Loucy (cell line): Measurements from ENCODE around the gene DHX32.
"Not testable (repeated sequence)": the region's sequence is repeated elsewhere in the genome, so short reads cannot be mapped to it uniquely, and the experiment has no call there.

Source experiments
- H2AFZ ChIP-seq: fragments of 200-600 bp; sonication (generic); 2 replicates; pipeline ENCODE4 v1.6.0; 2016; ENCODE audit warnings: antibody characterized with exemption, mild to moderate bottlenecking, low read length, moderate library complexity
- H3F3A ChIP-seq: fragments of 200-600 bp; 2 replicates; pipeline ENCODE4 v1.6.0; 2016; ENCODE audit warnings: antibody characterized with exemption, low read depth, mild to moderate bottlenecking
- H3K27me3 ChIP-seq: fragments of 200-600 bp; sonication (generic); 2 replicates; pipeline ENCODE4 v1.6.1; 2014; ENCODE audit warnings: low read length, mild to moderate bottlenecking; ENCODE audit not compliant: insufficient read depth, poor library complexity, severe bottlenecking
- H3K36me3 ChIP-seq: fragments of 200-600 bp; sonication (generic); 2 replicates; pipeline ENCODE4 v1.6.1; 2016; ENCODE audit warnings: low read length; ENCODE audit not compliant: insufficient read depth
- H3K4me1 ChIP-seq: fragments of 200-600 bp; sonication (generic); 2 replicates; pipeline ENCODE4 v1.5.1; 2014; ENCODE audit warnings: low read length, mild to moderate bottlenecking; ENCODE audit not compliant: insufficient read depth, poor library complexity, severe bottlenecking
- H3K4me2 ChIP-seq: fragments of 200-600 bp; sonication (generic); 2 replicates; pipeline ENCODE4 v1.6.0; 2014; ENCODE audit warnings: antibody characterized with exemption, low read length, low read depth, mild to moderate bottlenecking; ENCODE audit not compliant: poor library complexity, severe bottlenecking
- H3K4me3 ChIP-seq: fragments of 200-600 bp; sonication (generic); 2 replicates; pipeline ENCODE4 v1.5.1; 2014; ENCODE audit warnings: low read length, mild to moderate bottlenecking, mixed read lengths; ENCODE audit not compliant: poor library complexity, severe bottlenecking
- H3K79me2 ChIP-seq: fragments of 200-600 bp; sonication (generic); 2 replicates; pipeline ENCODE4 v1.6.1; 2014; ENCODE audit warnings: low read length; ENCODE audit not compliant: insufficient read depth
- H3K9ac ChIP-seq: fragments of 200-600 bp; sonication (generic); 2 replicates; pipeline ENCODE4 v1.6.0; 2014; ENCODE audit warnings: mild to moderate bottlenecking, low read depth, low read length, moderate library complexity; ENCODE audit not compliant: poor library complexity, severe bottlenecking
- H3K9me2 ChIP-seq: fragments of 200-600 bp; sonication (generic); replicated peaks from 2 replicates; pipeline ENCODE4 v1.6.1; 2016; ENCODE audit warnings: low read depth, low read length, mixed read lengths
- H3K9me3 ChIP-seq: fragments of 200-600 bp; sonication (generic); 2 replicates; pipeline ENCODE4 v1.6.1; 2014; ENCODE audit warnings: mild to moderate bottlenecking, antibody characterized with exemption, low read length, low read depth; ENCODE audit not compliant: insufficient read depth
- H4K20me1 ChIP-seq: fragments of 200-600 bp; sonication (generic); 2 replicates; pipeline ENCODE4 v1.6.0; 2014; ENCODE audit warnings: antibody characterized with exemption, low read length, mild to moderate bottlenecking; ENCODE audit not compliant: insufficient read depth, poor library complexity, severe bottlenecking
- EZH2phosphoT487 ChIP-seq: fragments of 200-600 bp; IDR thresholded peaks from 2 replicates; pipeline ENCODE4 v1.6.1; 2018; ENCODE audit warnings: antibody characterized with exemption, mild to moderate bottlenecking, moderate library complexity, borderline replicate concordance
- TF ChIP-seq, protein P1 (sequence below): fragments of 200-600 bp; sonication (generic); conservative IDR thresholded peaks from 2 replicates; pipeline ENCODE4 v1.5.1; 2014; ENCODE audit warnings: mild to moderate bottlenecking, antibody characterized with exemption, low read length

Gene DHX32

DNA sequence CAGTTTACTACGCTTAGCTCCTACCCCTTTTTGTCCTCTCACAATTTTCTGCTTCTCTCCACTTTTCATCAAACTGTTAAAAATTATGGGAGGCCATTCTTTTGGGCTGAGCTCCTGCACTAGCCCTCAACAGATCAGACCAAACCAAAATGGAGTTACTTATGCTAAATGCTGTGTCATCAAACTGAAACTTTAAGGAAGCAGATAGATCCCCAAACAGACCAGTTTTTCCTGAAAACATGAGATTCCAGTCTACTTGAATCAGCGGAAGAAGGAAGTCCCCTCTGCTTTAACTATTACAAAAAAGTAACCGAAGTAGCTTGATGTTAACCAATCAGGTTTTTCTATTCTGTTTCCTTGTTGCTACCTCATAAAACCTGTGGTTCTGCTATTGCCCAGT is 35.9 kb upstream of the DHX32 start:
- Histone ChIP-seq H3K79me2 (no peaks in the 10 kb centered on the region), H3K9me3 (no peaks in the 10 kb centered on the region; the same call in 1 of the 2 replicates), H3K4me2 (no peak overlapping the region), H4K20me1 (no peaks in the 10 kb centered on the region), H3F3A (no peaks in the 10 kb centered on the region), H3K9me2 (no peaks in the 10 kb centered on the region), H3K27me3 (no peaks in the 10 kb centered on the region), H3K4me3 (no peak overlapping the region), H3K36me3 (no peaks in the 10 kb centered on the region), H2AFZ (no peak overlapping the region), H3K4me1 (no peaks in the 10 kb centered on the region), H3K9ac (no peak overlapping the region)
- TF ChIP-seq, protein P1, sequence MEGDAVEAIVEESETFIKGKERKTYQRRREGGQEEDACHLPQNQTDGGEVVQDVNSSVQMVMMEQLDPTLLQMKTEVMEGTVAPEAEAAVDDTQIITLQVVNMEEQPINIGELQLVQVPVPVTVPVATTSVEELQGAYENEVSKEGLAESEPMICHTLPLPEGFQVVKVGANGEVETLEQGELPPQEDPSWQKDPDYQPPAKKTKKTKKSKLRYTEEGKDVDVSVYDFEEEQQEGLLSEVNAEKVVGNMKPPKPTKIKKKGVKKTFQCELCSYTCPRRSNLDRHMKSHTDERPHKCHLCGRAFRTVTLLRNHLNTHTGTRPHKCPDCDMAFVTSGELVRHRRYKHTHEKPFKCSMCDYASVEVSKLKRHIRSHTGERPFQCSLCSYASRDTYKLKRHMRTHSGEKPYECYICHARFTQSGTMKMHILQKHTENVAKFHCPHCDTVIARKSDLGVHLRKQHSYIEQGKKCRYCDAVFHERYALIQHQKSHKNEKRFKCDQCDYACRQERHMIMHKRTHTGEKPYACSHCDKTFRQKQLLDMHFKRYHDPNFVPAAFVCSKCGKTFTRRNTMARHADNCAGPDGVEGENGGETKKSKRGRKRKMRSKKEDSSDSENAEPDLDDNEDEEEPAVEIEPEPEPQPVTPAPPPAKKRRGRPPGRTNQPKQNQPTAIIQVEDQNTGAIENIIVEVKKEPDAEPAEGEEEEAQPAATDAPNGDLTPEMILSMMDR, result no peak
- no peak for TF ChIP-seq EZH2phosphoT487

GRCh38 chr10:125913277-125913676 is 32.2 kb upstream of the DHX32 start:
- H3K4me3 ChIP-seq, H4K20me1 ChIP-seq, H3F3A ChIP-seq, H3K9me2 ChIP-seq, H3K36me3 ChIP-seq, H3K4me1 ChIP-seq, H3K27me3 ChIP-seq, H3K9me3 ChIP-seq, H3K9ac ChIP-seq, H2AFZ ChIP-seq, H3K79me2 ChIP-seq, H3K4me2 ChIP-seq: not testable (repeated sequence)

GRCh38 chr10:125911990-125912389 is 30.9 kb upstream of the DHX32 start:
- Histone ChIP-seq H3K4me3 (no peak overlapping the region), H3F3A (no peaks in the 10 kb centered on the region), H3K9me3 (no peaks in the 10 kb centered on the region; the same call in 1 of the 2 replicates), H3K4me2 (no peak overlapping the region), H3K9ac (no peak overlapping the region), H3K36me3 (no peaks in the 10 kb centered on the region), H2AFZ (no peak overlapping the region), H3K9me2 (no peaks in the 10 kb centered on the region), H3K27me3 (no peaks in the 10 kb centered on the region), H3K4me1 (no peaks in the 10 kb centered on the region), H3K79me2 (no peaks in the 10 kb centered on the region), H4K20me1 (no peaks in the 10 kb centered on the region)
- no peak for TF ChIP-seq EZH2phosphoT487
- TF ChIP-seq, protein P1, result no peak

GRCh38 chr10:125911145-125911544 is 30.1 kb upstream of the DHX32 start:
- no peaks in the 10 kb centered on the region for H3K9me2 ChIP-seq
- H2AFZ ChIP-seq, result no peak overlapping the region
- H3K79me2 ChIP-seq, result no peaks in the 10 kb centered on the region
- H3K4me3 ChIP-seq, result no peak overlapping the region
- no peaks in the 10 kb centered on the region for H4K20me1 ChIP-seq
- no peaks in the 10 kb centered on the region; the same call in 1 of the 2 replicates for H3K9me3 ChIP-seq
- no peaks in the 10 kb centered on the region for H3F3A ChIP-seq
- no peaks in the 10 kb centered on the region for H3K4me1 ChIP-seq
- H3K9ac ChIP-seq, result no peak overlapping the region
- no peaks in the 10 kb centered on the region for H3K27me3 ChIP-seq
- TF ChIP-seq, protein P1, result no peak
- no peak for TF ChIP-seq EZH2phosphoT487
- H3K4me2 ChIP-seq, result no peak overlapping the region
- no peaks in the 10 kb centered on the region for H3K36me3 ChIP-seq

- not testable (repeated sequence) for H3K36me3 ChIP-seq, H3K9me2 ChIP-seq, H3K79me2 ChIP-seq, H2AFZ ChIP-seq, H3K4me2 ChIP-seq, H3K27me3 ChIP-seq, H3F3A ChIP-seq, H3K9ac ChIP-seq, H4K20me1 ChIP-seq, H3K4me3 ChIP-seq, H3K4me1 ChIP-seq, H3K9me3 ChIP-seq
Observed at GRCh38 chr10:125909491-125909890, 28.4 kb upstream of the DHX32 start.
